ENCODE measurements around the gene AGPAT4.

The AGPAT4 gene

DNA sequence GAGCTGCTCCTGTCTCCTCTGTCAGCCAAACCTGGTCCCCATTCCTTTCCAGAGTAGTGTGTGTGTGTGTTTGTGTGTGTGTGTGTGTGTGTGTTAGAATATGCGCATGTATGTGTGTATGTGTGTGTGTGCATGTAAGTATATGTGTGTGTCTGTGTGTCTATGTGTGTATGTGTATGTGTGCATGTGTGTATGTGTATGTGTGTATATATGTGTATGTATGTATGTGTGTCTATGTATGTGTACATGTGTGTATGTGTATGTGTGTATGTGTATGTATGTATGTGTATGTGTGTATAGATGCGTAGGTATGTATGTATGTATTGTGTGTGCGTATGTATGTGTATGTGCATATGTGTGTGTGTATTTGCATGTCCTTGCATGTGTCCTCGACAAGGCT is 79.5 kb downstream of the AGPAT4 start:
- no peaks in the 10 kb centered on the region for H3K27me3 Mint-ChIP-seq (ENCODE audit: low read depth, poor library complexity)
- TF ChIP-seq, protein P1, sequence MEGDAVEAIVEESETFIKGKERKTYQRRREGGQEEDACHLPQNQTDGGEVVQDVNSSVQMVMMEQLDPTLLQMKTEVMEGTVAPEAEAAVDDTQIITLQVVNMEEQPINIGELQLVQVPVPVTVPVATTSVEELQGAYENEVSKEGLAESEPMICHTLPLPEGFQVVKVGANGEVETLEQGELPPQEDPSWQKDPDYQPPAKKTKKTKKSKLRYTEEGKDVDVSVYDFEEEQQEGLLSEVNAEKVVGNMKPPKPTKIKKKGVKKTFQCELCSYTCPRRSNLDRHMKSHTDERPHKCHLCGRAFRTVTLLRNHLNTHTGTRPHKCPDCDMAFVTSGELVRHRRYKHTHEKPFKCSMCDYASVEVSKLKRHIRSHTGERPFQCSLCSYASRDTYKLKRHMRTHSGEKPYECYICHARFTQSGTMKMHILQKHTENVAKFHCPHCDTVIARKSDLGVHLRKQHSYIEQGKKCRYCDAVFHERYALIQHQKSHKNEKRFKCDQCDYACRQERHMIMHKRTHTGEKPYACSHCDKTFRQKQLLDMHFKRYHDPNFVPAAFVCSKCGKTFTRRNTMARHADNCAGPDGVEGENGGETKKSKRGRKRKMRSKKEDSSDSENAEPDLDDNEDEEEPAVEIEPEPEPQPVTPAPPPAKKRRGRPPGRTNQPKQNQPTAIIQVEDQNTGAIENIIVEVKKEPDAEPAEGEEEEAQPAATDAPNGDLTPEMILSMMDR (IDR thresholded peaks at IDR 0.05), result no peak
- peaks cover 96% of the 10 kb centered on the region for H3K36me3 Mint-ChIP-seq (ENCODE audit: low read depth)
- H3K9me3 Mint-ChIP-seq, result peaks cover 67% of the 10 kb centered on the region
- no peak overlapping the region for H3K27ac Mint-ChIP-seq
- no peak overlapping the region for H3K4me3 Mint-ChIP-seq
- H3K4me1 Mint-ChIP-seq, result no peaks in the 10 kb centered on the region
- DNase-seq, result no peak

DNA sequence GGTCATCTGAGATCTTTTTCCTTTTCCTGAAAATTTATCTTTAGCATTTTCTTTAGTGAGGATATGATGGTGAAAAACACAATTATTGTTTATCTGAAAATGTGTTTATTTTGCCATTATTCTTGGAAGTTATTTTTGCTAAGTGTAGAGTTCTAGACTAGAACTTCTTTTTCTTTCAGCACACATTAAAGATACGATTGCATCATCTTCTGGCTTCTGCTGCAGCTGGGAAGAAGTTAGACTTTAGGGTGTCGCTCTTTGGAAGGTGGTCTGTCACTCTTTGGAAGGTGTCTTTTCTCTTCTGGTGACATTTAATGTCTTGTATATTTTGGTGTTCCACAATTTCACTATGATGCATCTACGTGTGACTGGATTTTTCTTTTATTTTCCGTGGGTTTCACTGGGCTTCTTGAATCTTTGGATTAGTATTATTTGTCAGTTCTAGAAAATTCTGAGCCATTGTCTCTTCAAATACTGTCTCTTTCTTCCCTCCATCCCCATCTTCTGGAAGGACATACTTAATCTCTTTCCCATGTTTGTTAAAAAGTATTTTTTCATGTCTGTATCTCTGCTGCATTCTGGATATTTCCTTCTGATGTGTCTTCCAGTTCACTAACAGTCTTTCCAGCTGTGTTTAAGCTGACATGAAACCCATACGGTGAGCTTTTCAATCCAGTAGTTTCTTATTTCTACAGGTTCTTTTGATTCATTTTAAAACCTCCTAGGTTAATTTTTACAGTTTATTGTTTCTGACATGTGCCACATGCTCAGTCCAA is 81.0 kb downstream of the AGPAT4 start:
- DNase-seq, result no peak
- Mint-ChIP-seq H3K27ac (no peak overlapping the region), H3K27me3 (ENCODE audit: low read depth, poor library complexity) (peaks cover 3% of the 10 kb centered on the region), H3K9me3 (peaks cover 81% of the 10 kb centered on the region), H3K4me3 (no peak overlapping the region), H3K36me3 (ENCODE audit: low read depth) (peaks cover 98% of the 10 kb centered on the region), H3K4me1 (no peaks in the 10 kb centered on the region)
- TF ChIP-seq, protein P1 (IDR thresholded peaks at IDR 0.05), result no peak

DNA sequence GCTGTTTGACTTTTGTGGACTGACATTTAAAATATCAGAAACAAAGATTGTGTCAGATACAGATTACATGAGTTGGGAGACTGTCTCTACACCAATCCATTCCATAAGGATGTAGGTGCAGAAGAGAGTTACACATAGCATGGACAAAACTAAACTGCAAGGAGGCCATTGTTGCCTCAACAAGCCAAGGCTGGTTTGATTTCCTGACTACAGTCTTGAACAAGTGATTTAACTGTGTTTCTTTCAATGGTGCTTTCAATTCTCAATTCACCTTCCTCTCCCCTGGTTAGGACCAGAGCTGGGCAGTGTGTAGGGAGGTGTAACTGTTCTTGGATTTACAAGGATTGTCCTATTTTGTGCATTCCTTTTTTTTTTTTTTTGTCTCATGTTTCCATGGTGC is 82.2 kb downstream of the AGPAT4 start:
- Mint-ChIP-seq H3K4me3 (no peak overlapping the region), H3K9me3 (peaks cover 86% of the 10 kb centered on the region), H3K36me3 (ENCODE audit: low read depth) (peaks cover 98% of the 10 kb centered on the region), H3K4me1 (no peaks in the 10 kb centered on the region), H3K27me3 (ENCODE audit: low read depth, poor library complexity) (peaks cover 8% of the 10 kb centered on the region), H3K27ac (no peak overlapping the region)
- TF ChIP-seq, protein P1 (IDR thresholded peaks at IDR 0.05), result no peak
- DNase-seq, result no peak

DNA sequence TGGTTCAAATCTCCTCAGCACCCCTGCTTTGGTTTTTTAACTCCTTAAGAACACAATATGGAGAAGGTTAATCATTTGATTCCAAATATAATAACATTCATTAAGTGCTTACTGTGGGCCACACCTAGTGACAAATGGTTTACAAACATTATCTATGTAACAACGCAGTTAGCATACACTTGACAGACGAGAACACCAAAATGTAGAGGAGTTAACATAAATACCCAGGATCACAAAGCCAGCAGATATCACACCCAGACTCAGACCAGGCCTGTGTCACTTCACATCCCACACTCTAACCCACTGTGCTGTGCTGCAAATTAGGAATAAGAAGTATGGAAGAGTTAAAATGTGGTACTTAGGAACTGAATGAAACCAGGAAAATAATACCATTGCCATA is 82.9 kb downstream of the AGPAT4 start:
- no peak overlapping the region for H3K27ac Mint-ChIP-seq
- H3K4me3 Mint-ChIP-seq, result no peak overlapping the region
- peaks cover 98% of the 10 kb centered on the region for H3K36me3 Mint-ChIP-seq (ENCODE audit: low read depth)
- no peak for DNase-seq
- TF ChIP-seq, protein P1 (IDR thresholded peaks at IDR 0.05), result no peak
- peaks cover 9% of the 10 kb centered on the region for H3K27me3 Mint-ChIP-seq (ENCODE audit: low read depth, poor library complexity)
- peaks cover 89% of the 10 kb centered on the region for H3K9me3 Mint-ChIP-seq
- no peaks in the 10 kb centered on the region for H3K4me1 Mint-ChIP-seq

DNA sequence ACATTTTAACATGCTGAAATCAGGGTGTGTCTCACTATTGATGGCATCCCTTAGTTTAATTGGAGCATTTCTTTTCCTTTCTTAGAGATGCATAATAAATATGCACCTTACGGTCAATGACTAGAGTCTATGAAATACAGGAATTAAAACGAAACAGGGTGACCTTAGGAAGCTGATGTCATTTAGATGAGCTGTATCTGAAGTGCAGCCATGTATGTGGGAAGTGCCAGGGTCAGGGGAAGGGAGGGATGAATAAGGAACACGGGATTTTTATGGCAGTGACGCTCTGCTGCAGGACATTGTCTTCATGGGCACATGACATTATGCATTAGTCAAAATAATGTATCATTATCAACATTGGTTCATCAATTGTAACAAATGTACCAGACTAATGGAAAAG is 84.0 kb downstream of the AGPAT4 start:
- Mint-ChIP-seq H3K4me3 (no peak overlapping the region), H3K27ac (no peak overlapping the region), H3K27me3 (ENCODE audit: low read depth, poor library complexity) (peaks cover 9% of the 10 kb centered on the region), H3K9me3 (peaks cover 88% of the 10 kb centered on the region), H3K36me3 (ENCODE audit: low read depth) (peaks cover 98% of the 10 kb centered on the region), H3K4me1 (no peaks in the 10 kb centered on the region)
- no peak for DNase-seq
- TF ChIP-seq, protein P1 (IDR thresholded peaks at IDR 0.05), result no peak

All from nephron progenitor cell (in vitro differentiated cells).